HEK293T (cell line): ENCODE data around the gene MRPL23.
"Not testable (repeated sequence)": the region's sequence is repeated elsewhere in the genome, so short reads cannot be mapped to it uniquely, and the experiment has no call there.

Experiments used
- CTCF ChIA-PET: fragments of 350-600 bp; formaldehyde crosslinking; extraction: SDS; loops from one replicate; lab custom pipeline; 2021; ENCODE audit warnings: antibody characterized with exemption, inconsistent platforms; lab: Yijun Ruan, JAX
- POLR2A ChIA-PET: fragments of 350-600 bp; formaldehyde crosslinking; extraction: SDS; loops from one replicate; lab custom pipeline; 2020; ENCODE audit warnings: antibody characterized with exemption, inconsistent platforms; lab: Yijun Ruan, JAX
- DNase-seq: peaks from one replicate; pipeline ENCODE4 v3.0.0; 2012; ENCODE audit warnings: mixed read lengths; ENCODE audit errors: extremely low spot score
- ARNT ChIP-seq: fragments of 450-650 bp; IDR thresholded peaks from 2 replicates; pipeline ENCODE4 v1.6.1; 2017; ENCODE audit warnings: mild to moderate bottlenecking
- BHLHE40 ChIP-seq: fragments of 450-650 bp; IDR thresholded peaks from 2 replicates; pipeline ENCODE4 v1.6.1; 2016; ENCODE audit warnings: mild to moderate bottlenecking, moderate library complexity, borderline replicate concordance
- CTBP1 ChIP-seq: fragments of 450-650 bp; IDR thresholded peaks from 2 replicates; pipeline ENCODE4 v1.6.1; 2016; ENCODE audit warnings: borderline replicate concordance
- ELF4 ChIP-seq: fragments of 450-650 bp; IDR thresholded peaks from 2 replicates; pipeline ENCODE4 v1.6.1; 2017; ENCODE audit warnings: antibody characterized with exemption
- FOXA1 ChIP-seq: fragments of 450-650 bp; IDR thresholded peaks from 2 replicates; pipeline ENCODE4 v1.6.1; 2016; ENCODE audit warnings: mild to moderate bottlenecking
- FOXK2 ChIP-seq: fragments of 450-650 bp; IDR thresholded peaks from 2 replicates; pipeline ENCODE4 v1.6.1; 2016; ENCODE audit warnings: mild to moderate bottlenecking
- FOXM1 ChIP-seq: fragments of 450-650 bp; IDR thresholded peaks from 2 replicates; pipeline ENCODE4 v1.6.1; 2017; ENCODE audit warnings: mild to moderate bottlenecking, borderline replicate concordance
- HDGF ChIP-seq: fragments of 450-650 bp; IDR thresholded peaks from 2 replicates; pipeline ENCODE4 v1.6.1; 2017; ENCODE audit warnings: antibody characterized with exemption, borderline replicate concordance
- L3MBTL2 ChIP-seq: fragments of 450-650 bp; conservative IDR thresholded peaks from 2 replicates; pipeline ENCODE4 v1.6.1; 2016; ENCODE audit warnings: mild to moderate bottlenecking
- LEF1 ChIP-seq: fragments of 450-650 bp; IDR thresholded peaks from 2 replicates; pipeline ENCODE4 v1.6.1; 2017; ENCODE audit warnings: mild to moderate bottlenecking, borderline replicate concordance
- NFRKB ChIP-seq: fragments of 450-650 bp; IDR thresholded peaks from 2 replicates; pipeline ENCODE4 v1.6.1; 2016; ENCODE audit warnings: mild to moderate bottlenecking, moderate library complexity
- PKNOX1 ChIP-seq: fragments of 450-650 bp; IDR thresholded peaks from 2 replicates; pipeline ENCODE4 v1.6.1; 2016
- SP1 ChIP-seq: fragments of 450-650 bp; IDR thresholded peaks from 2 replicates; pipeline ENCODE4 v1.6.1; 2017
- SUZ12 ChIP-seq: fragments of 450-650 bp; IDR thresholded peaks from 2 replicates; pipeline ENCODE4 v1.6.1; 2016; ENCODE audit warnings: mild to moderate bottlenecking
- TARDBP ChIP-seq: fragments of 450-650 bp; IDR thresholded peaks from 2 replicates; pipeline ENCODE4 v1.6.1; 2016
- ZNF384 ChIP-seq: fragments of 450-650 bp; IDR thresholded peaks from 2 replicates; pipeline ENCODE4 v1.6.1; 2016

Gene MRPL23

GRCh38 chr11:1936072-1936780, 10.9 kb upstream of the MRPL23 start:
- ChIA-PET POLR2A (no interaction called here), CTCF (no interaction called here)
- TF ChIP-seq ZNF384 (no peak), PKNOX1 (no peak), SP1 (no peak), L3MBTL2 (no peak), BHLHE40 (no peak), HDGF (no peak), LEF1 (no peak), TARDBP (no peak), ARNT (no peak), FOXA1 (no peak), FOXM1 (no peak), ELF4 (no peak), SUZ12 (no peak), FOXK2 (no peak)
- DNase-seq, result no peak

GRCh38 chr11:1936781-1937615, 10.1 kb upstream of the MRPL23 start:
- TF ChIP-seq L3MBTL2 (no peak), BHLHE40 (no peak), NFRKB (no peak), ZNF384 (no peak), LEF1 (no peak), FOXK2 (no peak), FOXA1 (no peak), ARNT (no peak), PKNOX1 (no peak), CTBP1 (no peak), HDGF (no peak), TARDBP (no peak), FOXM1 (no peak), SUZ12 (no peak), ELF4 (no peak), SP1 (no peak)
- ChIA-PET POLR2A (no interaction called here), CTCF (no interaction called here)
- DNase-seq, result no peak

GRCh38 chr11:1937616-1938342, 9.4 kb upstream of the MRPL23 start:
- no peak for DNase-seq
- ChIA-PET CTCF (no interaction called here), POLR2A (no interaction called here)
- no peak for TF ChIP-seq LEF1
- TF ChIP-seq CTBP1, result no peak
- no peak for TF ChIP-seq NFRKB
- no peak for TF ChIP-seq FOXA1
- no peak for TF ChIP-seq ARNT
- TF ChIP-seq ZNF384, result no peak
- no peak for TF ChIP-seq ELF4
- no peak for TF ChIP-seq SP1
- TF ChIP-seq HDGF, result no peak

- ChIA-PET CTCF (no interaction called here), POLR2A (no interaction called here)
- DNase-seq, result no peak
- TF ChIP-seq FOXA1, result no peak
- no peak for TF ChIP-seq FOXK2
- no peak for TF ChIP-seq LEF1
- TF ChIP-seq HDGF, result no peak
- no peak for TF ChIP-seq CTBP1
- no peak for TF ChIP-seq NFRKB
- TF ChIP-seq SUZ12, result no peak
- no peak for TF ChIP-seq ARNT
- no peak for TF ChIP-seq SP1
- no peak for TF ChIP-seq L3MBTL2
- no peak for TF ChIP-seq ELF4
- no peak for TF ChIP-seq BHLHE40
- no peak for TF ChIP-seq FOXM1
- no peak for TF ChIP-seq TARDBP
- no peak for TF ChIP-seq PKNOX1
- no peak for TF ChIP-seq ZNF384
Measured at GRCh38 chr11:1938343-1939005, 8.7 kb upstream of the MRPL23 start.

- POLR2A ChIA-PET, result no interaction called here
- DNase-seq, result no peak
- TF ChIP-seq FOXM1 (no peak), L3MBTL2 (no peak), ARNT (no peak), HDGF (no peak), LEF1 (no peak), FOXK2 (no peak), BHLHE40 (no peak), ELF4 (no peak), SUZ12 (no peak), NFRKB (no peak), PKNOX1 (no peak), CTBP1 (no peak), FOXA1 (no peak), ZNF384 (no peak), TARDBP (no peak), SP1 (no peak)
- CTCF ChIA-PET, result no interaction called here
Measured at GRCh38 chr11:1939006-1939625, 8.0 kb upstream of the MRPL23 start.

GRCh38 chr11:1939788-1940187, 7.3 kb upstream of the MRPL23 start:
- POLR2A ChIA-PET, CTCF ChIA-PET, DNase-seq: not testable (repeated sequence)
